Endometrial microvascular endothelial cells (primary cell): ENCODE data around the gene RAB40A. TPM values are rescaled to one million over a fixed set of nuclear protein-coding genes. Genes with fewer than 3 reads are reported as not detected.

Experiments used
- in situ Hi-C: cut with HindIII; loops from 2 replicates; pipeline ENCODE4 v1.10.0; 2017; ENCODE audit warnings: low sequenced_read_pairs, low pct_unique_long_range_greater_than_20kb; ENCODE audit errors: inconsistent ontology term
- total RNA-seq: library from RNA; depleted of rRNA; stranded (reverse); fragments of >200 nt; gene quantifications from one replicate; pipeline ENCODE4 v1.2.3, GENCODE V29; 2015; ENCODE audit errors: inconsistent ontology term

RAB40A gene, protein sequence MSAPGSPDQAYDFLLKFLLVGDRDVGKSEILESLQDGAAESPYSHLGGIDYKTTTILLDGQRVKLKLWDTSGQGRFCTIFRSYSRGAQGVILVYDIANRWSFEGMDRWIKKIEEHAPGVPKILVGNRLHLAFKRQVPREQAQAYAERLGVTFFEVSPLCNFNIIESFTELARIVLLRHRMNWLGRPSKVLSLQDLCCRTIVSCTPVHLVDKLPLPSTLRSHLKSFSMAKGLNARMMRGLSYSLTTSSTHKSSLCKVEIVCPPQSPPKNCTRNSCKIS
- not detected for total RNA-seq

DNA sequence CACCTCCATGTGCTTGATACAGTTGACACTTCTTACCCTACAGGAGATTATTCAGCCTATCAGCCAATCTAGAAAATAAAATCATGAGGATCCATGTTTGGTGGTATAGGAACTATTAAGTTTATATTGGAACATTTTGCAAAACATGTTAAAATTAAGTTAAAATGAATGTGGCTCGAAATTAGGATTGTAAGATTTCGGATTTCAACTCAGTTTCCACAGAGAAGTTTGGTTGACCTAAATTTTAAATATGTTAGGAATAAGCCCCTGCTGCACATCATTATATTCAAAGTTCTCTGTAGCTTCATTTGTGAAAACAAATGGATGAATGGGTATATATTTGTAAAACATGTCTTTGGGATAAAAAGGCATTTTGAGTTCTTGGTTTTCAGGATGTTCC is at the start of gene RAB40A:
Gene RAB40A, minus strand, starts transcription at position 101 of the 400 bp plus-strand sequence. CDS start 18,733 bp downstream, outside the sequence.
- in situ Hi-C loops, result no loop called here

DNA sequence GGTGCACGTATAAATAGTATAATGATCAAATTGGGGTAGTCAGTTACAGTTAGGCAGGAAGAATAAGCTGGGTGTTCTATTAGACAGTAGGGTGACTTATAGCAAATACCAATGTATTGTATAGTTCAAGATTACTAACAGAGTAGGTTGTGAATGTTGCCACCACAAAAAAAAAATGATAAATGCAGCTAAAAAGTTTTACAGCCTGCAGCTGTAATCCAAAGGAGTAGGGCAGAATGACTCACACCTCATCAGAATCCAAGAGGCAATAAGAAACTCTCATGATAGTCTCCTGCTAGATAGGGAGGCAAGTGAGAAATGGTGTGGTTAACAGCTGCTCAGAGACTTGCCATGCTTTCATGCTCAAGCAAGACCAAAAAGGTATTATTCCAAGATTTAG is 46.5 kb upstream of the RAB40A start:
- in situ Hi-C loops, result no loop called here

DNA sequence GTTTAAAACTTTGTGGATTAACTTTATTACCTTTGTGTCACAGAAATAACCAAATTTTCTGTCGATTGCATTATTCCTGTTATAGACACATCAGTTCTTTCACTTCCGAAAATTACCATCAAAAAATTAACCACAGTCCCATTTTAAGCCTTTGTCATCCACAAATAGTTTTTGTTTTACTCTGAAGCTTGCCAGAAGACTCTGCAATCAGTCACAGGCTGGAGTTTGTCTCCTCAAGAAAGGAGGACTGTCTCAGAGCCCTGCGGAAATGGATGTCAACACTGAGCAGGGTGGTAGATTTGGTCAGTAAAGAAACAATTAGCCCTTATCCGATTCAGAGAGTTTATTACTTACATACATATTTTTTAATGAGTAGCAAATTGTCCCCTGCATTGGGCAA is 45.9 kb upstream of the RAB40A start:
- in situ Hi-C loops, result no loop called here

DNA sequence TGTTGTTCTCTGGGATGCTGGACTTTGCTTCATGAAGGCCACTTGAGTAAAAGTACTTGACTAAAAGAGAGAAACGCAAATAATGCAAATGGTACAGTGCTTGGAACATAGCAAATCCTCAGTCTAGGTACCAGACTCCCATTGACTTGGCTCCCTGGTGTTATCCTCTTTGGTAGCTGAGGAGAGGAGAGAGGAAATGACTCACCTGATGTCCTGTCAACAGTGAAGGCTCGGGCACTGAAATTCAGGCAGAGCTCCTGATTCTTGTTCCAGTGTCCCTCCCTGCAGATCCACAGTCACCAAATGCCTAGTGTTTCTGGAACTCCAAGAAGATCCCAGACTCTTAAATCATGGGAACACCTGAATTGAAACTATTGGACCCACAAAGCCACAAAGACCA is 43.5 kb upstream of the RAB40A start:
- in situ Hi-C loops, result no loop called here

DNA sequence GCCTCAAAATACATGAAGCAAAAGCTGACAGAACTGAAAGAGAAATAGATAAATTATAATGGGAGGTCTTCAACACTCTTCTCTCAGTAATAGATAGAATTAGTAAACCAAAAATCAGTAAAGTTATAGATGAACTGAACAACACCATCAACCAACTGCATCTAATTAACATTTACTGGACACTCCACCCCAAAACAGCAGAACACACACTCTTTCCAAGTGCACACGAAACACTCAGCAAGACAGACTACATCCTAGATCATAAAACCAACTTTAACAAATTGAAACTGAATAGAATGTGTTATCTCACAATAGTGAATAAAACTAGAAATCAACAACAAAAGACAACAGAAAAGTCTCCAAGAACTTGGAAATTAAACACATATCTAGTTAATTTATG is 41.0 kb upstream of the RAB40A start:
- in situ Hi-C loops, result no loop called here

DNA sequence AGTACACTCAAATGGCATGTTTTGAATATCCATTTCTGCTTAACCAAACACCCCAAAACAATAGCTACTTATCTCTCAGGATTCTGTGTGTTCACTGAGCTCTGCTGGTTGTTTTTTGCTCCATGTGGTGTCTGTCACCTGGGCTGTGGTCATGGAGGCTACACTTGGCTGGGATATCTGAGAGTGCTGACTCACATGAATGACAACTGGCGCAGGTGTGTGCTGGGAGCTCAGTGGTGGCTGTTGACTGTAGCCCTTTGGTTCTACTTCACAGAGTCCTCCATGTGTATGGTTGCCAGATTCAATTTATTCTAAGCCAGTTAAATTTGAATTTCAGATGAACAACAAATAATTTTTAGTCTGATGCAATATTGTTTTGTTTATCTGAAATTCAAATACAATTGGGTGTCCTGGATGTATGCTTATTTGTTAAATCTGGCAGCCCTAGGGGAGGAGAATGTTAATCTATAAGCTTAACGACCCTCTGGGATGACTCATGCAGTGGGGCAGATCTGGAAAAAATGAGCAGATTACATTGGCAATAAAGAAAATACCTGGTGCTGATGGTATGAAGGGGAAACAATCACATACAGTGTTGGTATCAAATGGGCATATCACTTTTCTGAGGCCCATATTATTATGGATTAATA is 37.8 kb upstream of the RAB40A start:
- in situ Hi-C loops, result no loop called here

DNA sequence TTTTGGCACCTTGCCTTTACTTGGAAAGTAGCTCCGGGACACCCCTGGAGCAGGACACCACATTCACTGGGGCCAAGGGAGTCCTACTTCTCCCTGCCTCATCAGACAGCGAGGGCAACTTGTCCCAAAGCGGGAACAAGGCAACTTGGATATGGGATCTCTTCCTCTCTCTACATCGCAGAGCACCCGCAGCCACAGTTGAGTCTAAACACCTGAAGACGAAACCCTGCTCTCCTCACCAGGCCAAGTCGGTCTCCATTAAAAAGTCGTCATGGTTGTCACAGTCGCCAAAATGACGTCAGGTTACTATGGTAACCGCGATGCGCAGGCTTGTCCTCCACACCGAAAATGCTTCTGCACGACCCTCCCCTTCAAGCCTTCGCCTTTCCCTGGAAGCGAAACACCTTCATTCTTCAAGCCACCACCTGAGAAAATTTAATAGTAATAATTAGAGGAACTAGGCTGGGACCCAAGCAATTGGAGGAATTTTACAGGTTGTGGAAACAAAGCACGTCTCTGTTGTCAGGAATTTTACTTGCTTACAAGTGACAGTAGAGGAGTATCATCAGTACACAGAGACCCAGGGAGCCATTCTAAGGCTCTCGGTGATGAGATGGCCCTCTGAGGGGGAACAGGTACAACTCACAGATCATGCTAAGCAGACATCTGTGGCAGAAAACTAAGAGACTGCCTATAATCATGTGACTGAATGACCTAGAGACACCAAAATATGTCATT is 35.6 kb upstream of the RAB40A start:
- in situ Hi-C loops, result no loop called here

DNA sequence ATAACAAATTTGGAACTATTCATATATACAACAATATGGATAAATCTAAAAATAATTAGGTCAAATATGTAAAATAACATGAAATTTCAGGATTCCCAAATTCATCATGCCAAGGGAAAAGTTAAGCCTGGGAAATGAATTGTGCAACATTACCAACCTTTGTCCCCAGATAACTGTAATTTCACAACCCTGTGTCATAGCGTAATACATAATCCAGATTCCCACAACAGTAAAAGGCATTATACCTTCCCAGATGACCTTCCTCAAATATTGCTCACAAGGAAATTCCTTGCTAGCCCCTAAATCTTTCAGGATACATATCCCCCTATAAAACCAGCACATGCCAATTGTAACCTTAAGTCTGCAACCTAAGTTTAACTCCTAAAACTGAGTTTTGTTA is 32.9 kb upstream of the RAB40A start:
- in situ Hi-C loops, result no loop called here

DNA sequence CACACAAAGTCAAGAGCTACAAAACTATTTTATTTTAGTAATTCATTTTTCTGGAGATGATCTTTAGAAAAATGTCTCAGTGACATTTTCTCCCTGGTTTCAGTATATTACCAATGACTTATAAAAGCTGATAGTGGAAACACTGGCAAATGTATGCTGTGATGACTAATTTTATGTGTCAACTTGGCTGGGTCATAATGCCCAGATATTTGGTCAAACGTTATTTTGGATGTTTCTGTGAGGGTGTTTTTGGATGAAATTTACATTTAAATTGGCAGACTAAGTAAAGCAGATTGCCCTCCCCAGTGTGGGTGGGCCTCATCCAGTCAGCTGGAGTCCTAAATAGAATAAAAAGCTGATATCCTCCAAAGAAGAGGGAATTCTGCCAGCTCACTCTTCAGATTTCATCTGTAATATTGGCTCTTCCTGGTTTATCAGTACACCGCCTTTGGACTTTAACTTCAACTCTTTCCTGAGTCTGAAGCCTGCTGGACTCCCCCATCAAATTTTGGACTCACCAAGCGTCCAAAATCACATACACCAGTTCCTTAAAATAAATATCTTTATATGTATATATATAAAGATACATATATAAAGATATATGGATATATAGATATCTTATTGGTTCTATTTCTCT is 31.2 kb upstream of the RAB40A start:
- in situ Hi-C loops, result no loop called here

DNA sequence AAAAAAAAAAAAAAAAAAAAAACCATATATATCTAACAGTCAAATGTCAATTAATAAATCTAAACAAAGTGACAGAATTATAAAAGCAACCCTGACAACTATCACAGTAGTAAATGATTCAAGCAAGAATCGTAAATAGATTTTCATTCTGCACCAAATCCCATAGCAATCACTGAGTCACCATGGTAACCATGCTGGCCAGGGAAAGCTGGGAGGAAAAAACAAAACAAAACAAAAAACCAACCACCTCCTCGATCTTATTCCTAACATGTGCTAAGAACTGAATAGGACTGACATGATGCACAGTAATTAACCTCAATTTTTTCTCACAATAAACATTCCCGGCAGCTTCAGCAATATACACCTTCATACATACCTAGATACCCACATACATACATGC is 30.6 kb upstream of the RAB40A start:
- in situ Hi-C loops, result no loop called here

DNA sequence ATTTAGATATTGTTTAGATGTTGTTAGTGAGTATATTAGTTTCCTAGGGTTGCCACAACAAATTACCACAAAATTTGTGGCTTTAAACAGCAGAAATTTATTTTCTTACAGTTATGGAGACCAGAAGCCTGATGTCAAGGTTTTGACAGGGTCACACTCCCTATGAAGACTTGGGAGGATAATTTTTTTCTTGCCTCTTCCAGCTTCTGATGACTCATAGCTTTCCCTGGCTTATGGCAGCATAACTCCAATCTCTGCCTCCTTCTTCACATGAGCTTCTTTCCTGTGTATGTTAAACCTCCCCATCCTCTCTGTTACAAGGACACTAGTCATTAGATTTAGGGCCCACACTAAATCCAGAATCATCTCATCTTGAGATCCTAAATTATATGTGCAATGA is 20.9 kb upstream of the RAB40A start:
- in situ Hi-C loops, result no loop called here

DNA sequence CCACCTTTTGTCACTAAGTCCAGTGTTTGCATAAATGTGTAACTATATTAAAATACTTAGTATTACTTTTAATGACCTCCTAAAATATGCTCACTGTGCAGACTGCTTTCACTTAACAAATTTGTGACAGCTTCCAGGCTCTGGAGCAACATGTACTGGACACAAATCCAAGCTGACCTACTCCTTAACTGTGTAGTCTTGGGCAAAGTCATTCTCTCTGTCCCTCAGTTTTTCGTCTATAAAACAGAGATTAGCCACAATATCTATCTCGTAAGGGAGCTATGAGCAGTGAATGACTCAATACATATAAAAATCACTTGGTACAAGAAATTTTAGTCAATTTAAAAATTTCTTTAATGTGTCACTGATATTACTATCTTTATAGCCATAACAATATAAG is 20.4 kb upstream of the RAB40A start:
- in situ Hi-C loops, result no loop called here

DNA sequence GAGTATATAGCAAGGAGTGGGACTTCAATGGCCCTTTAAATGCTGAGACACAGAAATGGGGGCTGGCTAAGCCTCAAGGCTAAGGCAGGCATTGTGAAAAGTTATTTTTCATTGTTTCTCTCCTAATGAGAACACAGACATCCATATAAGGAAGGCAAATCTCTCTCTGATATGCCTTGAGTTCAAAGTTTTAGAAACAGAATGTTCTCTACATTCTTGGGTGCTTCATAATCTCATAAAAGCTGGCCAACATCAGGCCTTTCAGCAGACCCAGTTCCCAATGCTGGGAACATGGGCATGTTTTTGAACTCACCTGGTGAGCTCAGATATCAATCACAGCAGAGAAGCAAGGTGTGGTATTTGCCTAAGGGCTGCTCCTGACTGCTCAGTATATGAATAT is 19.4 kb upstream of the RAB40A start:
- in situ Hi-C loops, result no loop called here

DNA sequence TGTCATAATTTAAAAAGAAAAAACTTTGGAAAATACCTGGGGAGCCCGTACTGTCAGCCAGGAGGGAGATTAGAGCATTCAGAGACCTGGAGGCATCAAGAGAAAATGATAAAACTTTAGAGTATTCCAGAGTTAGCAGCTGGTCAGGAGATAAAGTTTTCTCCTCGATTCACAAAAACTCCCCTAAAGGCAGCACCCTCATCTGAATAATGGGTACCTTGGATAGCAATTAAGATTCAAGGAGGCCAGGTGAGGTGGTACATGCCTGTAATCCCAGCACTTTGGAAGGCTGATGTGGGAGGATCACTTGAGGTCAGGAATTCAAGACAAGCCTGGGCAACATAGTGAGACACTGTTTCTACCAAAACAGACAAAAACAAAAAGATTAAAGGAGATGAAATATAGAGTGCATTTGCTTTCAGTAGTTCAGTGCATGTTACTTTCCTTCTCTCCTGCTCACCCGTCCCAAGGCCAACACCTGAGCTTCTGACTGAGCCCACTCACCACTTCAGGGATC is 18.6 kb upstream of the RAB40A start:
- in situ Hi-C loops, result no loop called here

DNA sequence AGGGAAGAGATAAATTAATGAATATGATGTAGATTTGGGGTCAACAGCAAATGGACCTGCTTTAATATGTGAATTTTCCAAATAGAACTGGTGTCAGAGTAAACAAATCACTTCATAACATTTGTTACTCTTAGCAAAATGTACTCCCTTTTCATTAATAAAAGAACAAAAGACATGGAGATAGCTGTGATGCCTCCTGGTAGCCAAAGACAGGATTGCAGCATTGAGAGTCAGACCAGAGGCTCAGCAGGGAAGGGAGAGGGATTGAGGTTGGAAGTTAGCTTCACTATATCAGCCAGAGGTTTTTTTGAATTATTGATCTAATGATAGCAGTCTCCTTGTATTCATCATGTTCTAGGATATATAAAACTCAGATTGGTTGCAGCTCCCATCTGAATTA is 17.4 kb upstream of the RAB40A start:
- in situ Hi-C loops, result no loop called here

DNA sequence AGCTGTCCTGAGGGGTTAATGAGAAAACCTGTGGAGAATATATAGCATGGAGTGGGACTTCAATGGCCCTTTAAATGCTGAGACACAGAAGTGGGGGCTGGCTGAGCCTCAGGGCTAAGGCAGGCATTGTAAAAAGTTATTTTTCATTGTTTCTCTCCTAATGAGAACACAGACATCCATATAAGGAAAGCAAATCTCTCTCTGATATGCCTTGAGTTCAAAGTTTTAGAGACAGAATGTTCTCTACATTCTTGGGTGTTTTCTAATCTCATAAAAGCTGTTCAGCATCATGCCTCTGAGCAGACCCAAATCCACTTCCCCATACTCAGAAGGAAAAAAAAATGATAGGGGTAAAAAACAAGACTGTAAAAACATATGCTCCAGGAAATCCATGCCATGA is 16.8 kb upstream of the RAB40A start:
- in situ Hi-C loops, result no loop called here

DNA sequence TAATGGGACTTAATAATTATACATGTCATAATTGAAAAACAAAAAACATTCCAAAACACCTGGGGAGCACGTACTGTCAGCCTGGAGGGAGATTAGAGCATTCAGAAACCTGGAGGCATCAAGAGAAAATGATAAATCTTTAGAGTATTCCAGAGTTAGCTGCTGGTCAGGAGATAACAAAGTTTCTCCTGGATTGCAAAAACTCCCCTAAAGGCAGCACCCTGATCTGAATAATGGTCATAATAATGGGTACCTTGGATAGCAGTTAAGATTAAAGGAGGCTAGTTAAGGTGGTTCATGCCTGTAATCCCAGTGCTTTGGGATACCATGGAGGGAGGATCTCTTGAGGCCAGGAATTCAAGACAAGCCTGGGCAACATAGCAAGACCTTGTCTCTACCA is 15.9 kb upstream of the RAB40A start:
- in situ Hi-C loops, result no loop called here

DNA sequence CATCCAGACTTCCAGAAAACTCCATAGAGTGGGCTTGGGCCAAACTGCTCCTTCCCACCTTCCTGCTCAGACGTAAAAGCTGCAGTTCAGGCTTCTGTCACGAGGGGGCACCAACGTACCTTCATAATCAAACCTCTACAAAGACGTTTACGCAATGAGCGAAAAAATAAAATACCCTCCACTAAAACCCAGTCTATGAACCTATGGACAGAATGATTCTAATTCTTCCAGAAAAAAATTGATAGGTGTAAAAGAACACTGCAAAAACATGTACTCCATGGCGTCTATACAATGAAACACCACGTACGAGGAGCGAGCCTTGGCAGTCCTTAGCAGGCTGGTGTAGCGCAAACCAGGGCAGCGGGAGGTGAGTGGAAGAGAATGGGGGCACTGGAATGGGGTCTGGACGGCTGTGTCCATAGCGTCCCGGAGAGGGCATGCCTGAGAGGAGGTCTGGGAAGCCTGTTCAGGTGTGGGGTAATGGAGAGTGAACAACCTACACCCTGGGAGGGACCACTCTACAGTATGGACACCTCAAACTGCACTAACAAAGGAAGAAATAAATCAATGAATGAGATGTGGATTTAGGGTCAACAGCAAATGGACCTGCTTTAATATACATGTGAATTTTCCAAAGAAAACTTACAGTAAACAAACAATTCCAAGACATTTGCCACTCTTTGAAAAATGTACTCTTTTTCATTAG is 14.4 kb upstream of the RAB40A start:
- in situ Hi-C loops, result no loop called here

DNA sequence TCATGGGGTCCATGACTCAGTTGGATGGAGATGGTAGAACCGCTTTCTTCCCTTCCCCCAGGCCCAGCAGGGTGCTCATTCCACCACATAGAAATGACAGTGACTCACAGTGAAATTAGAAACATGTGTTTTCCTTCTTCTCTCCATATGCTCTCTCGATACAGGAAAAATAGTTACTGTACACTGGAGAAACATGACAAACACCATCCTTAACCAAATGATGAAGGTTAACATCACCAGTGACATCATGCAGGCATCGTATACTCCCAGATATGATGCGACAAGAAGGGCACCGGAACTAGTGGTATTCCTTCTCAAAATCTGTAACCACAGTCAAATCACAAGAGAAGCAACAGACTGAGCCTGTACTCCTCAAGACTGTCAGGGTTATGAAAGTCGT is 11.7 kb upstream of the RAB40A start:
- in situ Hi-C loops, result no loop called here
